Vagina (tissue), 2 donors: ENCODE measurements around the gene SLC37A1.

Experiments used
- CTCF ChIP-seq, 3 experiments: fragments of 450-650 bp in 2 of 3; fragments of 200-600 bp in 1 of 3; sonication (generic) in 1 of 3; IDR thresholded peaks; one replicate each; pipeline ENCODE4 v1.5.1; 2017 to 2019; ENCODE audit warnings: antibody characterized with exemption in 3 of 3, mild to moderate bottlenecking in 2 of 3, moderate library complexity in 2 of 3
- POLR2A ChIP-seq, 2 donors: fragments of 450-650 bp; IDR thresholded peaks; one replicate each; pipeline ENCODE4 v1.6.1; 2017; ENCODE audit warnings: antibody characterized with exemption in 2 of 2, mild to moderate bottlenecking in 2 of 2, moderate library complexity in 2 of 2

- TF ChIP-seq POLR2A (IDR thresholded peaks at IDR 0.05) (no peak), CTCF (IDR thresholded peaks at IDR 0.05) (no peak)
Measured at GRCh38 chr21:42601656-42602055, 88.0 kb downstream of the SLC37A1 start.
